ENCODE results near the gene TSSC4. TPM values are rescaled to one million over a fixed set of nuclear protein-coding genes. Genes with fewer than 3 reads are reported as not detected.

Gene TSSC4
- total and polyA plus RNA-seq, 2 of the 13 experiments (the other 11 are each of a cell fraction or from before 2014, with no cell fraction given): 16.2 to 58.6 TPM

DNA sequence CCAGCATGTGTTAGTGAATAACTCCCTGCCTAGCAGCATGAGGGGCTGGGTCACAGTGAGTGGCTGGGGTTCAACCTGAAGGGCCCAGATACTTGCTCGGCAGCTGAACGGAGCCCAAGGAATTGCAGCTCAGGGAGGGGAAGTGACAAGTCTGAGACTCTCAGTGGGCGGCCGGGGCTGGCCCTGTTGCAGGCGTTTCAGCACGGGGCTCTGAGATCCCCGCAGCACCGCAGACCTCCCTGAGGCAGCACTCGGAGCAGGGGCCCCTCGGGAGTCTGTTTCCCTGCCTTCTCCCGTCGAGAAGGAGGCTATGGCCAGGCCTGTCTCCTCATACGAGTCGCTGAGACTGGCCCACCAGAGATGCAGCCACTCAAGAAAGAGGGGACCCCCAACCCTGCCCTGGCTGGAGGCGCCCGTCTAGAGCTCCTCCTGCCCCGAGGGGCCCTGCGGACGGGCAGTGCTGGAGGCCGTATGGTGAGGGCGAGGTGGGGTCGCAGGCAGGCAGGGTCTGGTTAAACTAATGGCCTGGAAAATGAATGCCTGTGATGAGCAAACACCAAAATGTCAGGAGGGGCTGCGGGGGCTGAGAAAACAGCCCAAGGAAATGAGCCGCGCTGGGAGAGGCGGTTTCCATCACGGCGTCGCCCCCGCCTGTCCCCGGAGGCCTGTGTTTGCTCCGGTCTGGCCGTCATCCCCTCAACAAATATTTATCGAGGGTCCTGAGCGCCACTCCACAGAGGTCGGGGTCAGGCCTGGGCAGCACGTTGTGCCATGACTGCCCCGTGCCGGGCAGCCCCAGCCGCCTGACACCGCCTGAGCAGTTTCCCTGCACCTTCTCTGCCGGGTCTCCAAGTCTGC lies 9.3 kb downstream of the TSSC4 start (continued):
- TF ChIP-seq NCOA2 (CRISPR knock-in tag; IDR thresholded peaks at IDR 0.05): peak; percentile 68
- TF ChIP-seq ZFY (CRISPR knock-in tag; IDR thresholded peaks at IDR 0.05): peak; percentile 62
- TF ChIP-seq ADNP (CRISPR knock-in tag; IDR thresholded peaks at IDR 0.05): no peak
- TF ChIP-seq ZFP1 (CRISPR knock-in tag; IDR thresholded peaks at IDR 0.05): no peak
- TF ChIP-seq MBD4 (IDR thresholded peaks at IDR 0.05; ENCODE audit: borderline replicate concordance, low read length): no peak
- no peak; the same call in 1 of the 2 replicates for TF ChIP-seq DRAP1 (CRISPR knock-in tag; IDR thresholded peaks at IDR 0.05)
- TF ChIP-seq ZNF713 (CRISPR knock-in tag; IDR thresholded peaks at IDR 0.05): no peak
- TF ChIP-seq GLMP (CRISPR knock-in tag; IDR thresholded peaks at IDR 0.05; ENCODE audit: borderline replicate concordance): no peak
- no peak for TF ChIP-seq HNRNPK (IDR thresholded peaks at IDR 0.05; ENCODE audit: low read depth, low read length, poor library complexity, severe bottlenecking)
- no peak; the same call in 1 of the 2 replicates for TF ChIP-seq IRF2 (CRISPR knock-in tag; IDR thresholded peaks at IDR 0.05)
- no peak for TF ChIP-seq TRIM22 (IDR thresholded peaks at IDR 0.05)
- TF ChIP-seq PTBP1 (IDR thresholded peaks at IDR 0.05; ENCODE audit: low read depth, low read length, poor library complexity, severe bottlenecking): no peak
- no peak for TF ChIP-seq ZBTB42 (CRISPR knock-in tag; IDR thresholded peaks at IDR 0.05)
- TF ChIP-seq ZNF512B (CRISPR knock-in tag; IDR thresholded peaks at IDR 0.05; ENCODE audit: borderline replicate concordance): peak; percentile 38; the same call in 1 of the 2 replicates
- TF ChIP-seq, protein P1, sequence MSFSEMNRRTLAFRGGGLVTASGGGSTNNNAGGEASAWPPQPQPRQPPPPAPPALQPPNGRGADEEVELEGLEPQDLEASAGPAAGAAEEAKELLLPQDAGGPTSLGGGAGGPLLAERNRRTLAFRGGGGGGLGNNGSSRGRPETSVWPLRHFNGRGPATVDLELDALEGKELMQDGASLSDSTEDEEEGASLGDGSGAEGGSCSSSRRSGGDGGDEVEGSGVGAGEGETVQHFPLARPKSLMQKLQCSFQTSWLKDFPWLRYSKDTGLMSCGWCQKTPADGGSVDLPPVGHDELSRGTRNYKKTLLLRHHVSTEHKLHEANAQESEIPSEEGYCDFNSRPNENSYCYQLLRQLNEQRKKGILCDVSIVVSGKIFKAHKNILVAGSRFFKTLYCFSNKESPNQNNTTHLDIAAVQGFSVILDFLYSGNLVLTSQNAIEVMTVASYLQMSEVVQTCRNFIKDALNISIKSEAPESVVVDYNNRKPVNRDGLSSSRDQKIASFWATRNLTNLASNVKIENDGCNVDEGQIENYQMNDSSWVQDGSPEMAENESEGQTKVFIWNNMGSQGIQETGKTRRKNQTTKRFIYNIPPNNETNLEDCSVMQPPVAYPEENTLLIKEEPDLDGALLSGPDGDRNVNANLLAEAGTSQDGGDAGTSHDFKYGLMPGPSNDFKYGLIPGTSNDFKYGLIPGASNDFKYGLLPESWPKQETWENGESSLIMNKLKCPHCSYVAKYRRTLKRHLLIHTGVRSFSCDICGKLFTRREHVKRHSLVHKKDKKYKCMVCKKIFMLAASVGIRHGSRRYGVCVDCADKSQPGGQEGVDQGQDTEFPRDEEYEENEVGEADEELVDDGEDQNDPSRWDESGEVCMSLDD (CRISPR knock-in tag; IDR thresholded peaks at IDR 0.05; ENCODE audit: borderline replicate concordance): no peak
- TF ChIP-seq ZKSCAN1 (IDR thresholded peaks at IDR 0.05; ENCODE audit: low read length): no peak
- TF ChIP-seq TRAFD1 (CRISPR knock-in tag; IDR thresholded peaks at IDR 0.05; ENCODE audit: borderline replicate concordance): no peak
- TF ChIP-seq ZNF207 (IDR thresholded peaks at IDR 0.05; ENCODE audit: borderline replicate concordance): no peak
- TF ChIP-seq ZFP90 (CRISPR knock-in tag; IDR thresholded peaks at IDR 0.05; ENCODE audit: borderline replicate concordance): no peak

Measured in HepG2 (cell line).